ENCODE data around the gene LIN28A. TPM values are rescaled to one million over a fixed set of nuclear protein-coding genes. Genes with fewer than 3 reads are reported as not detected.
A peak's percentile ranks its signal among the peaks of the same experiment; 100 is the strongest.
"Not testable (repeated sequence)": the region's sequence is repeated elsewhere in the genome, so short reads cannot be mapped to it uniquely, and the experiment has no call there.

LIN28A gene, protein sequence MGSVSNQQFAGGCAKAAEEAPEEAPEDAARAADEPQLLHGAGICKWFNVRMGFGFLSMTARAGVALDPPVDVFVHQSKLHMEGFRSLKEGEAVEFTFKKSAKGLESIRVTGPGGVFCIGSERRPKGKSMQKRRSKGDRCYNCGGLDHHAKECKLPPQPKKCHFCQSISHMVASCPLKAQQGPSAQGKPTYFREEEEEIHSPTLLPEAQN
- total RNA-seq, result not detected

DNA sequence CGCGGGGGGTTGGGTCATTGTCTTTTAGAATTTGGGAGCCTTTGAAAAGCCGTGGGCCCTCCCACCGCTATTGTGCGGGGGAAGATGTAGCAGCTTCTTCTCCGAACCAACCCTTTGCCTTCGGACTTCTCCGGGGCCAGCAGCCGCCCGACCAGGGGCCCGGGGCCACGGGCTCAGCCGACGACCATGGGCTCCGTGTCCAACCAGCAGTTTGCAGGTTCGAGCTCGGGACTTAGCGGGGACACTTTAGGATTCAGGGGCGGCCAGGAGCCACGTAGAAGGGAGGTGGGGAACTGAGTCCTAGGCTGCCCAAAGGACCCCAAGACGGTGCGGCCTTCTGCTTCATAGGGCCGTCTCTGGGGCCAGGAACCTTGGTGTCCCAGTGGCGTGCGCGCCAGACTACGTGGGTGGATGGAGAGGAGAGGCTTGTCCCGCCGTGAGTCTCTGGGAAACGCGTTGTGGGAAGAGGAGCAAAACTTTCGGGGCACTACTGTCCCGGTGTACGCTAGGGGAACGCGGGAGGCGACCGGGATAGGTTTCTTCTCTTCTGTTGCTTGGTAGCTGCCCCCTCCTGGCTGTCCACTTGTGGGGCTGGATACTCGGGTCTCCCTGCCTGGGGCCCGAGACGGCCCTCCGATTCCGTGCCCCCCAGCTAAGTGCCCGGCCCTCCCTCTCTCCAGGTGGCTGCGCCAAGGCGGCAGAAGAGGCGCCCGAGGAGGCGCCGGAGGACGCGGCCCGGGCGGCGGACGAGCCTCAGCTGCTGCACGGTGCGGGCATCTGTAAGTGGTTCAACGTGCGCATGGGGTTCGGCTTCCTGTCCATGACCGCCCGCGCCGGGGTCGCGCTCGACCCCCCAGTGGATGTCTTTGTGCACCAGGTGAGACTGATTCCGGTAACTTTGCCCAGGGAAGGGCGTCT lies at the start of gene LIN28A:
LIN28A (plus strand) TSS at position 112 of the 918 bp plus-strand sequence; CDS start at position 187, 75 bp downstream.
- DNase-seq, result no peak

DNA sequence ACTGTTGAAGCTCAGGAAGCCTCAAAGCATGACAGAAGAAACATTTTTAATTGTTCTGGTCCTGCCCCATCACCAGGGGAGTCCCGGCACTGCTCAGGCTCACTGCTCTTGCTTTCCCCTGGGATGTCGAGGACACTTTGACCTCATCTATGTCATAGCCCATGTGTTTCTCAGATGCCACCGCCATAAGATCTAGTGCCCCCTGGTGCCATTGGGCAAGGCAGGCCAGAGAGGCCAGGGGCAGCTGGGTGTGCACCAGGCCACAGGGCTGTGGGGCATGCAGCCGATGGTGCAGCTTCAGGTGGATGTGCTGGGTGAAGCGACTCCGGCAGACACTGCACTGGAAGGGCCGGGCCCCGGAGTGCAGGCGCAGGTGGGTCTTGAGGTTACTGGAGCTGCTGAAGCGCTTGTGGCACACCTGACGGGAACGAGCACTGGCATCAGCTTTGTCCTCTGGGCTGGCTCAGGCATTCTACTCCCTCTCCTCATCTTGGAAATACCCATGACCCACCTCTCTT lies 49.0 kb upstream of the LIN28A start:
- no peak for DNase-seq

DNA sequence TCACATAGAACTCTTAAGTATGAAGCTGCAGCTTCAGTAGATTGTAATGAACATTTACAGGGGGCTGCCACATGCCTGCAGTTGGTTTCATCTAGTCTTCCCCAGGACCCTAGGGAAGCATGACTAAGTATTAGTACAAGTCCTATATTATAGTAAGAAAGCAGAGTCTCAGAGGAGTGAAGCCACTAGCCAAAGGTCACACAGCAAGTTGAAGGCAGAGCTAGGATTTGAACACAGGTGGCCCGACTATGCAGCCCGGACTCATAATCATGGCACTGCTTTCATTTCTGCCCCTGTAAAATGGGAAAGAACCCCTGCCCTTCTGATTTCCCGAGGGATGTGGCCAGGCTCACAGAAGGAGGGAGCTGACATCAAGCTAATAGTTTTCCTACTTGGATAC lies 48.3 kb upstream of the LIN28A start:
- no peak for DNase-seq

DNA sequence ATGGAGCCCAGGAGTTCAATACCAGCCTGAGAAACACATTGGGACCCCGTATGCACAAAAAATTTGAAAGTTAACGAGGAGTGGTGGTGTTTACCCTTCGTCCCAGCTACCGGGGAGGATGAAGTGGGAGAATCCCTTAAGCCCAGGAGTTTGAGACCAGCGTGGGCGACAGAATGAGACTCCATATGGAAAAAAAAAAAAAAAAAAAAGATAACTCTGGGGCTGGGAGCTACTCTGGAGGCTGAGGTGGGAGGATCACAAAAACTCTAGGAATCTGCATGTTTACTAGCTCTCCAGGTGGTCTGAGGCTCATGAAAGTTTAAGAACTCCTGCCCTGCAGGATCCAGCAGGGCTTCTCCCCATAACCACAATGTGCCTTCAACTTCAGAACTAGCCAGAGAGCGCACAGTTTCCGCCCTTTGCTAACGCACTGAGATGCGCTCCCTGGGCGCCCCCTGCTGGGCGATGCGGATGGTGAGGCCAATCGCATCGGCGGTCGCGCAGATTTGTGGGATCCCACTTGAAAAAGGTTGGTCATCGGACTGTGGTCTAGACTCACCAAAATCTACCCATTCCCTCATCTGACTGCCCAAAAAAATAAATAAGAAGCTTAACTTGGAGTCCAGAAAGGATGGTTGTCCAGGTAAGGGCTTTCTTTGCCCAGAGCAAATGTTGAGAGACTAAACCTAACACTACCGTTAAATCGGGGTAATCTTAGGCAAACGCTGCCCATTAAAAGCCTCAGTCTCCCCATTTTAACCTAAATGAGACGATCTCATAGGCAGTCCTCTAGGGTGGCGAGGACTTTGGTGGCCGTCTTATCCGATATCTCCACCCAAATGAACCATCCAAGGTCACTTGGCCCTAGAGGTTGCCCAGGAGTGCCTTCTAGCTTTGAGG lies 46.8 kb upstream of the LIN28A start:
- peak; percentile 83 for DNase-seq

DNA sequence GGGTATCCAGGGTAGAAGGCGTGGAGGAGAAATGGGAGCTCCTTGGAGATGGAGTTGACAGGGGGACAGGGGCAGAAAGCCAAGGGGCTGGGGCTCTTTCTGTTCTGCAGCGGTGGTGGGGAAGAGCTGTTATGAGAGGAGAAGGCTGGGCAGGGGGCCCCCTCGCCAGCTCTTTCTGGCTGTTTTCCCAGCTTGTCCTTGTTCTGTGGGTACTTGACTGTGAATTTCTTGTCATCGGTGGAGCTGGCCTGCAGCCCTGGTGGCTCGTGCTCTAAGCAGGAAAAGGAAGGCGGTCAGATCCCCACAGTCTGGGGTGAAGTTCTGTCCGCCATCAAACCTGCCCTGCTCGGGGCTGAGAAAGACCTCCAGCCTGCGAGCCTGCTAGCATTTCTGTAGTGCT lies 45.7 kb upstream of the LIN28A start:
- DNase-seq, result no peak

DNA sequence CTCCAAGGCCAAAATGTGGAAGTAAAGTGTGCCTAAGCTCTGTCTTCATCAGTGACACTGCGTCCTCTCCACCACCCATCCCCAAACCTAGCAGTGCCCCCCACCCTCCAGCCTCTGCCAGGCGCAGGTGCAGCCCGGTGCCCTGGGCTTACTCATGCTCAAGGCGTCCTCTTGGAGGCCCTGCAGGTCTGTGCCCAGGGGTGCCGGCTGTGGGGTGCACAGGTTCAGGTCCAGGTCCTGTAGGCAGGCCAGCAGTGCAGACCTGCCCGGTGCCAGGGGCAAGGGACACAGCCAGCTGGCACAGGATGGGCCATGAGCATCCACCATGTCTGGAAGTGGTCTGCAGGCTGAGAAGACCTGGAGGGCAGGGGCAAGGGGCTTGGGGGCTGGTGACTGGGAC lies 43.2 kb upstream of the LIN28A start:
- DNase-seq, result no peak

DNA sequence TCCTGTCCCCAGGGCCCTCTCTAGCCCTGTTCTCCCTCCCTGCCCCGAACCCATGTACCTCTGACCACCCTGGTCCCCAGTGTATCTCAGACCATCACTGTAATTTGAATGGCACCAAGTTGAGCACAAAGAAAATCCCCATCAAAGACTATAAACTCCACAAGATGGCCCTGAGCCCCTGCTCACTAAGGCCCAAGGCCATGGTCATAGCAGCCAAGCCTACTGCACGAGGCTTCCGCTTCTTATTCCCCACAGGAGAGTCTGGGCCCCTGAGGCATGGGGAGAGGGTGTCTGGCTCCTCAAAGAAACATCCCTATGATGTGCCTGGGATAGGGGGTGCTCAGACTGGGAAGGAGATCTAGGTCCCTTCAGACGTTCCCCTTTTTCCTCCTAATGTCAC lies 42.6 kb upstream of the LIN28A start:
- no peak for DNase-seq

DNA sequence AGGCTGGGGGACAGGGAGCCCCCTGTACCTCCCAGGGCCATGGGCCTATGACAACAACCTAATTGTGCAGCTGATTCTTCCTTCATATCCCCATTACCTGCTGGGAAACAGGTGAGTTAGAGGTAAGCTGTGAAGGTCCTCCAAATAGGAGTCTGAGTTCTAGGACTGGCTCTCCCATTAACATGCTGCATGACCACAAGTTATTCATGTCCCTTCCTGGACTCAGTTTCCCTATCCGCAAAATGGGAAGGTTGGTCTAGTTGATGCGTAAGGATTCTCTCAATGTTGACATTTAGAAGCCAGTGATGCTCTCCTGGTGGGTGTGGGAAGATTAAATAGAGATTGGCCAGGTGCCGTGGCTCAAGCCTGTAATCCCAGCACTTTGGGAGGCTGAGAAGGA lies 42.1 kb upstream of the LIN28A start:
- DNase-seq, result no peak

DNA sequence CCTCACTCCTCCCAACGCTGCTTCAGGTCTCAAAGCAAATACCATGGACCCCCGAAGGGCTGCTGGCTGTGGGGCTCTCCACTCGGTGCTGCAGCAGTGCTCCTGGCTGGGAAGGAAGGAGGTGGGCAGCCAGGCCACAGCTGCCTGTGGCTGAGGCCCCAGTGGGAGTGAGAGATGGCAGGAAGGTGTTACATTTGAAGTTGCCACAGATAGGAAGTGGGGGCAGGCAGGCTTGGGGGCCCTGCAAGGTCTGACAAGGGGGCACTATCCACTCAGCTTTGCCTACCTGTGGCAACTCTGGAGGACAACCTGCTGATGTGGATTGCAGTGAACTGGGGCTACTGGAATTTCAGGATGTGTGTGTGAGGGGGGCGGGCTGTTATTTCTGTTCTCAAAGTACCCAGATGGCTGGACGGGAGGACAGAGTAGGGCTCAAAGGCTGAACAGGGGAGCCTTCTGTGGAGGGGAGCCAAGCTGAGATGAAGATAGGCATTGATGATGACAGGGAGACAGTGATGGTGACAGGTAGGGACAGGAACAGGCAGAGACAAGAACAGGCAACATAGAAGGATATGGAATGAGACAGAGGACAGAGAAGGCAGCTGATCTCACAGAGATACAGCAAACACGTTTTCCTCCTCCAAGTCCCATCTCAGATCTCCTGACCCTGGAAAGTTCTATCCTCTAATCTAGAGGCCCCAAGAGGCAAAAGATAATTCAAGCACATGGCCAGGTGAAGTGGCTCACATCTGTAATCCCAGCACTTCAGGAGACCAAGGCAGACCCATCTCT lies 39.8 kb upstream of the LIN28A start:
- no peak for DNase-seq

DNA sequence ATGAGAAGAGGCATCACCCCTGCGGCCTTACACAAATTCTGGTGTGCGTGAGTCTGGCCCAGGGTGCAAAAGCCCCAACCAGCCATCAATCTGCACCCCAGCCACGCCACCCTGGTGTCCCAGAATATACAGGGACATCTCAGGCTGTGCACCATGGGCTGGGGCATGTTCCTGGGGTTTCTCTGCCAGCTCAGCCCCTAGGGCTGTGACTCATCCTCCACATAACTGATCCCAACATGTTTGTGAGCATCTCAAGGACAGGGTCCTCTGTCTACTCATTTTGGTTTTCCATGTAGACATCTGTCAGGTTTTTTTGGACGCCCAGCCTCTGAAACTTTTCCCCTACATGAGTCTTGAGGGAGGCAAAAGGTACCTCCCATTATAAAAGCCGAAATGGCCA lies 38.6 kb upstream of the LIN28A start:
- DNase-seq, result no peak

DNA sequence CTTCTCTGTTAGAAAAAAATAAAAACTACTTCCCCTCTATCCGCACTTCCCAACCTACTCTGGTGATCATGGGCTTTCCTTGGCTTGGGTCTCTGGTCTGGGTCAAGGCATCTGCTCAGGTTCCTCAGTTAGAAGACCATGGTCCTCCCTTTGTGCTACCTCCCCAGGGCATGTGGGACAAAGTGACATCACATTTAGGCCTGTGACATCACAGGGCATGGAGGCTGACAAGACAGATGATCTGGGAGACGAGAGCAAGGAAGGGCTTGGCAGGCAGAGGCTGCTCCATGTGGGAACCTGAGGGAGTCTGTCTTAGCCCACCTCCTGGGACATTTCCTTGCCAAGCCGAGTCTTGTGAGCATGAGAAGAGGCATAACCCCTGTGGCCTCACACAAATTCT lies 38.0 kb upstream of the LIN28A start, which contains the start of gene ZNF683:
ZNF683 (minus strand) TSS at position 140 of the 400 bp plus-strand sequence. CDS start 4,179 bp downstream, outside the sequence.
- DNase-seq, result not testable (repeated sequence)

DNA sequence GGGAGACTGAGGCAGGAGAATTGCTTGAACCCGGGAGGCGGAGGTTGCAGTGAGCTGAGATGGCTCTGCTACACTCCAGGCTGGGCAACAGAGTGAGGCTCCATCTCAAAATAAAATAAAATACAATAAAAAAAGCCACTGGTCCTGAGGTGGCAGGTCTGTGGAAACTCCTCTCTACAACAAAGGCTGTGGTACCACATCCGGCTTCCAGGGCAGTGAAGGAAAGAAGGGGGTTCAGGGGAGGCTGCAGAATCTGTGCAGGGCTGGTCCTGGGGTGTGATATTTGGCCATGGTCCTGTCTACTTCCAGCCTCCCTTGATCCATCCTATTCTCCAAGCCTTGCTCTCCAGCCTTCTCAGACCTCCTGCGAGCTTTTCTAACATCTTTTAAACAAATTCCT lies 37.3 kb upstream of the LIN28A start:
- no peak for DNase-seq

DNA sequence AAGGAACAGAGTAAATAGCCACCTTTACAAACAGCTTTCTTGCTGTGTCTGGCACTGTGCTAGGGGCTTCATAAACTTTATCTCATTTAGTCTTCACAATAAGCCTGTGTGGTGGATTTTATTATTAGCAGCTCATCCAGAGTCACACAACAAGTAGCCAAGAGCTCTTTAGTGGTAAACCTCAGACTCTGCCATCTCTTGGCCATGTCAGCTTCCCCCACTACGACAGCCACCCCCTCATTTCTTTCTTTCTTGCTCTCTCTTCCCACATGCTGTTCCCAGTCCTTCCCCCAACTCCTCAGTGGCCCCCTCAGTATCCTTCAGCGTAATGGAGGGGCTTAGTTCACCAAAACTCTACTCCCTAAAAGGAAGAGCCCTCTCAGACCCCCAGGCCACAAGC lies 36.8 kb upstream of the LIN28A start:
- DNase-seq, result no peak

DNA sequence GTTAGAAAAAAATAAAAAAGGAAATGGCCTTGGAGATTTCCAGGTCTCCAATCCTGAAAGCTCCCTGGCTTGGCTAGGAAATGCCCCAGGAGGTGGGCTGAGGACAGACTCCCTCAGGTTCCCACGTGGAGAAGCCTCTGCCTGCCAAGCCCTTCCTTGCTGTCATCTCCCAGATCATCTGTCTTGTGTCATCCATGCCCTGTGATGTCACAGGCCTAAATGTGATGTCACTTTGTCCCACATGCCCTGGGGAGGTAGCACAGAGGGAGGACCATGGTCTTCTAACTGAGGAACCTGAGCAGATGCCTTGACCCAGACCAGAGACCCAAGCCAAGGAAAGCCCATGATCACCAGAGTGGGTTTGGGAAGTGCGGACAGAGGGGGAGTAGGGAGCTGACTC lies 36.3 kb upstream of the LIN28A start:
- DNase-seq, result not testable (repeated sequence)

DNA sequence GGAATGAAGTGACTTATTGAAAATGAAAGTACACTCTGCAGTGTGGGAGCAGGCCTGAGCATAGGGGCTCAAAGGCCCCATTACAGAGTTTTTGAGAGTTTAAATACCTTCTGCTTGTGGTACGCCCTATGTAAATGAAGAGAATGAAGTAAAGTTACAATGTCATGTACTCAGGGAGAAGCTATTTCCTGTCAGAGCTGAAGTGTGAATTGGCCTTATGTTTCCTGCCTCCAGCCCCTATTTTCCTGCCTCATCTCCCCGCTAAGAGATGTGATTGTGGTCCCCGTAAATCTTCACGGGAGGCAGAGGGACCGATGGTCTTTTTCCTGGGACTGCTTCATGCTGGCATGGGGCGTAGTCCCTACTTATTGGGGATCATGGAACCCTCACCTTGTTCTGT lies 35.5 kb upstream of the LIN28A start:
- no peak for DNase-seq

DNA sequence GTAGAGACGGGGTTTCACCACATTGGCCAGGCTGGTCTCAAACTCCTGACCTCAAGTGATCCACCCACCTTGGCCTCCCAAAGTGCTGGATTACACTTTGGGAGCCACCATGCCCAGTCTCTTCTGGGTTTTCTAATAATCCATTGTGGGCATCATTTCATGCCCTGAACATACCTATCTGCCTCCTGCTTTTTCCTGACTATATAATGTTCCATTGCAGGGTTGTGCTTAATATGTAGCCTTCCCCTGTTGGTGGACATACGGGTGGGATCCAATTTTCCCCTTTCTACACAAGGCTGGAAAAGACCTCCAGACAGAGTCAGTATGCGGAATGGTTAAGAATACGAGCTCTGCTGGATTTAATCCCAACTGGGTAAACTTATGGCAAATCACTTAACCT lies 34.6 kb upstream of the LIN28A start:
- no peak for DNase-seq

DNA sequence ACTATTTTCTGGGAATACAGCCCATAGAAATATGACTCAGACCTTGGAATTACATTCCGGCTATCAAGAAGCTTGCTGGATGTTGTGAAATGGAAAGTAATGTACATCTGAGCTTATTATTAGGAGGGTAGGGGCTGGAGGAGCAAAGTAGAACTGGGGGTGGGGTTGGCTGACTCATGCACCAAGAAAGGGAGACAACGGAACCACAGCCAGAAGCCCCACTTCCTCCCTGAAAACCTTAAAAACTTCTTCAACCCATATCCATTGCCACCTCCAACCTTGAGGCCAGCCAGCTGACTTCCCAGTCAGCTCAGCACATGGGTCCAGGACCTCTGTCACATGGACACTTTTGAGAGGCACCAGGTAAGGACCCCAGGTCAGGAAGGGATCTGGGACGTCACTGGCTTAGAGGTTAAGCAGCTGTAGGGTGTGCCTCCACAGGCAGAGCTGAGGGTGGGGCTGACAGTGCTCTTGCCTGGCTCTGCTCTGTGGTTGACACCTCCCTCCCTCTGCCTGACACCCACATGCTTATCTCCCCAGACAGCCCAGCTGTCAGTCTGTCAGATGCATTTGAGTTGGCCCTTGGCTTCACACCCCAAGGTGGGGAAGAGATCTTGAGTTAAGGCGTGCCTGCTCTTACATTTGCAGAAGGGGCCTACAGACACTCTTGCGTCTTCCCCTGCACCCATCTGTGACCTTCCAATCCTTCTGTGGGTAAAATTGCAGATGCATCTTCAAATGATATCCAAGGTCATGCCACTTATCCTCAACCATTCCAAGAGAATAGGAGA lies 32.3 kb upstream of the LIN28A start:
- peak; percentile 12 for DNase-seq

DNA sequence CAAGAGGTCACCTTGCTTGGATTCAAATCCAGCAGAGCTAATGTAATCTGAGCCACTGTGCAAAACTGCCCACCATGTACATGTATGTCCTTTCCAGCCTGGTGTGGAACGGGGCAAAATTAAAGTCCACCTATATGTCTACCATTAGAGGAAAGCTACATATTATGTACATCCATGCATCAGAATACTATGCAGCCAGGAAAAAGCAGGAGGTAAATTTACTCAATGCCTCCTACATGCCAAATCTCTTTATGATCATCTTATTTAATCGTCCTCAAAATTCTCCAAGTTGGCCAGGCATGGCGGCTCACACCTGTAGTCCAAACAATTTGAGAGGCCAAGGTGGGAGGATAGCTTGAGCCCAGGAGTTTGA lies 31.8 kb upstream of the LIN28A start:
- DNase-seq, result no peak

DNA sequence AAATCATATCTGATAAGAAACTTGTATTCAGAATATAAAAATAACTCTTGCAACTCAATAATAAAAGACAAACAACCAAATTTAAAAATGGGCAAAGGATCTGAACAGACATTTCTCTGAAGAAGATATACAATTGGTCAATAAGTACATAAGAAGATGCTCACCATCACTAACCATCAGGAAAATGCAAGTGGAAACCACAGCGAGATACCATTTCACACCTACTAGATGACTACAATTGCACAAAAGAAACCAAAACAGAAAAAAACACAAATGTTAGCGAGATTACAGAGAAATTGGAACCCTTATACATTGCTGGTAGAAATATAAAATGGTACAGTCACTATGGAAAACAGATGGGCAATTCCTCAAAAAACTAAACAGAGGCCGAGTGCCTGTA lies 26.5 kb upstream of the LIN28A start:
- no peak for DNase-seq

DNA sequence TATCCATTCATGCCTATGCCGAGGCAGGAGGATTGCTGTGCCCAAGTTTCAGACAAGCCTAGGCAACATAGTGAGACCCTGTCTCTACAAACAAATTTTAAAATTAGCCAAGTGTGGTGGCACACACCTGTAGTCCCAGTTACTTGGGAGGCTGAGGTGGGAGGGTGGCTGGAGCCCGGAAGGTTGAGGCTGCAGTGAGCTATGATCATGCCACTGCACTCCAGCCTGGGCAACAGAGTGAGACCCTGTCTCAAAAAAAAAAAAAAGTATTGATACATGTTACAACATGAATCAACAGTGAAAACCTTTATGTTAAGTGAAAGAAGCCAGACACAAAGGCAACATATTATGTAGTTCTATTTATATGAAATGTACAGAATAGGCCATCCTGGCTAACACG lies 25.6 kb upstream of the LIN28A start:
- DNase-seq, result not testable (repeated sequence)

DNA sequence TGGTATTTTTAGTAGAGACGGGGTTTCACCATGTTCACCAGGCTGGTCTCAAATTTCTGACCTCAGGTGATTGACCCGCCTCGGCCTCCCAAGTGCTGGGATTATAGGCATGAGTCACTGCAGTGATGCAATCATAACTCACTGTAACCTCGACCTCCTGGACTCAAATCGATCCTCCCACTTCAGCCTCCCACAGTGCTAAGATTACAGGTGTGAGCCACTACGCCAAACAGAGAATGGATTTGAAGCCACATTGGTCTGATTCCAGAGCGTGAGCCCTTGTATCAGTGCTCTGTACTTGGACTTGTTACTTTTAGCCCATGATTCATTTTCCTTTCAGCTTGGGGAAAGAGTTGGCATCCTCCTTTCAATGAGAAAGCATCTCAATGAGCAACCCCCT lies 23.2 kb upstream of the LIN28A start:
- DNase-seq, result no peak

All from tongue (tissue), 2 donors.